Activated T-helper 17 cell treated with anti-CD3 and anti-CD28 coated beads, Interleukin-2, amount 50 U/mL, for 72 hours (primary cell): ENCODE data around the gene SLC6A6. TPM values are rescaled to one million over a fixed set of nuclear protein-coding genes. Genes with fewer than 3 reads are reported as not detected.
A peak's percentile ranks its signal among the peaks of the same experiment; 100 is the strongest.

ENCODE experiments used
- ATAC-seq: fragments of 150-1000 bp; cut with Tn5 transposase; replicated peaks from 2 replicates; pipeline ENCODE4 v1.10.0; 2021; ENCODE audit warnings: mild to moderate bottlenecking, moderate library complexity
- H3K27ac Mint-ChIP-seq: one replicate; pipeline ENCODE4 v1.8.0; 2022; ENCODE audit warnings: mixed read lengths
- H3K27me3 Mint-ChIP-seq: one replicate; pipeline ENCODE4 v1.8.0; 2022; ENCODE audit warnings: mixed read lengths
- H3K36me3 Mint-ChIP-seq: one replicate; pipeline ENCODE4 v1.8.0; 2022; ENCODE audit warnings: low read depth, mild to moderate bottlenecking, mixed read lengths
- H3K4me1 Mint-ChIP-seq: one replicate; pipeline ENCODE4 v1.8.0; 2022; ENCODE audit warnings: mixed read lengths
- H3K4me3 Mint-ChIP-seq: one replicate; pipeline ENCODE4 v1.8.0; 2022; ENCODE audit warnings: mild to moderate bottlenecking, mixed read lengths
- H3K9me3 Mint-ChIP-seq: one replicate; pipeline ENCODE4 v1.8.0; 2022; ENCODE audit warnings: mixed read lengths
- total RNA-seq, 2 donors: library from RNA; stranded (reverse); gene quantifications; one replicate each; pipeline ENCODE4 v1.2.3, GENCODE V29; 2022

The SLC6A6 gene
- total RNA-seq, 2 donors from 2014 or later, result 80.1 to 219 TPM

DNA sequence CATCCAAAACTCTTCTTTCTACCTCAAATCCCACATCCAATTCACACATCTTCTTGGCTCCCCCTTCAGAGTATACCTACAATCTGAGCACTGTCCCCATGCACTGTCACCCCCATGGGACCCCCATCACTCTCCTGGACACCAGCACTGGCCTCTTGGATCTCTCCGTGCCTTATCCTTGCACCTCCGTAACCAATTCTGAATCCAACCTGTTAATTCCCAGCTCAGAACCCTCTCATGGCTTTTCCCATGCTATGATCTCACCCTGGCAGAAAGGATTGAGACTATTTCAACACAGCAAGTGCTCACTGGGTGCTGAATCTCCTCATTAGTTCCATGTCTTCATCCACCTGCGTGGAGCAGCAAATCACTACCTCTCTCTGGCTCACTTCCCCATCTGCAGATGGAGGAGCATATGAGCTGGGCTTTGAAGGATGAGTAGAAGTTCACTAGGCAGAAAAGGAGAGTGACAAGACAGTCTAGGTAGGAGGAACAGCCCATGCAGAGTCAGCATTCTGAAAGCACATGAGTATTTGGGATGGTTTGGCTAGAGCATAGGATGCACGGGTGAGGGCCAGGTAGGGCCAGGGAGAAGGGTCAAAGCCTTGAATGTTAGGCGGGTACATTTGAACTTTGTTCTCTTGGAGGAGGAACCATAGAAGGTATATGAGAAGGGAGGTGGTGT lies 48.7 kb downstream of the SLC6A6 start:
- Mint-ChIP-seq H3K27me3 (no peaks in the 10 kb centered on the region), H3K4me3 (no peak overlapping the region), H3K9me3 (no peaks in the 10 kb centered on the region), H3K27ac (peak overlapping the region; percentile 5), H3K4me1 (peaks cover 7% of the 10 kb centered on the region), H3K36me3 (peaks cover 100% of the 10 kb centered on the region)
- no peak for ATAC-seq

DNA sequence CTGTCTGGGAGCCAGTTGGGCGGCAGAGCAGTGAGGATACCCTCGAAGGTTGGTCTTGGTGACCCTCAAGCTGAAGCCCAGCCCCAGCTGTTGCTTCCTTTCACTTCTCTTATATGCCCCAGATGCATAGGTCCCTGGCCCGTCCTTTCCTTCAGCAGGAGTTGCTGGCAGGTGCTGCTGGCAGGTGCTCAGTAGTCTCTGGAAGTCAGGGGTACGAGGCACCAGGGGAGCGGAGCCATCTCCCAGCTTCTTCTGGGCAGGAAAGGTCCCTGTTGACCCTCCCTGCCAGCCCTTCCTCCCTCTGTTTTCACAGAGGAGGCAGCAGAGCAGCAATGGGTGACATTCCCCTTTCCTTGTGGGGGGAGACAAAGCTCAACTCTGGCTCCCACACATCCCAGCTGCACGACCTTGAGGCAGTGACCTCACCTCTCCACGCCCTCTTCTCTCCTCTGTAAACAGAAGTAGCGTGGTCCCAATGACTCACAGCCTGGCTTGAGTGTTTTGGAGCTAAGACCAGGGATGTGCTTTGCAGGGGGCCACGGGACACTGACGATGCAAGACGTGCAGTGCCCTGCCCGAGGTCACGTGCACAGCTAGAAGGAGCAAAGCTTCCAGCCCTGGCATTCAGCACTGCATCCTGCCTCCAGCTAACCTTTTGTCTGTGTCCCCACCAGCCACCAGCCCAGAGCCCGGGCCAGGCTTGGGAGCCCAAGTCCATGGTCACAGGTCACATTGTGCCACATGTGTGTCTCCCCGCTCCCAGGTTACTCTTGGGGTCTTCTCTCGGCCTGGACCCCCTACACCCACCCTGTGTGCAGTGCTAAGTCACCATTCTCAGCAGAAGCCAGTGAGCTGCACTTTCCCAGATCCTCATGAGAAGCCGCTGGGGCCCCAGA lies 49.7 kb downstream of the SLC6A6 start:
- H3K27me3 Mint-ChIP-seq, result no peaks in the 10 kb centered on the region

DNA sequence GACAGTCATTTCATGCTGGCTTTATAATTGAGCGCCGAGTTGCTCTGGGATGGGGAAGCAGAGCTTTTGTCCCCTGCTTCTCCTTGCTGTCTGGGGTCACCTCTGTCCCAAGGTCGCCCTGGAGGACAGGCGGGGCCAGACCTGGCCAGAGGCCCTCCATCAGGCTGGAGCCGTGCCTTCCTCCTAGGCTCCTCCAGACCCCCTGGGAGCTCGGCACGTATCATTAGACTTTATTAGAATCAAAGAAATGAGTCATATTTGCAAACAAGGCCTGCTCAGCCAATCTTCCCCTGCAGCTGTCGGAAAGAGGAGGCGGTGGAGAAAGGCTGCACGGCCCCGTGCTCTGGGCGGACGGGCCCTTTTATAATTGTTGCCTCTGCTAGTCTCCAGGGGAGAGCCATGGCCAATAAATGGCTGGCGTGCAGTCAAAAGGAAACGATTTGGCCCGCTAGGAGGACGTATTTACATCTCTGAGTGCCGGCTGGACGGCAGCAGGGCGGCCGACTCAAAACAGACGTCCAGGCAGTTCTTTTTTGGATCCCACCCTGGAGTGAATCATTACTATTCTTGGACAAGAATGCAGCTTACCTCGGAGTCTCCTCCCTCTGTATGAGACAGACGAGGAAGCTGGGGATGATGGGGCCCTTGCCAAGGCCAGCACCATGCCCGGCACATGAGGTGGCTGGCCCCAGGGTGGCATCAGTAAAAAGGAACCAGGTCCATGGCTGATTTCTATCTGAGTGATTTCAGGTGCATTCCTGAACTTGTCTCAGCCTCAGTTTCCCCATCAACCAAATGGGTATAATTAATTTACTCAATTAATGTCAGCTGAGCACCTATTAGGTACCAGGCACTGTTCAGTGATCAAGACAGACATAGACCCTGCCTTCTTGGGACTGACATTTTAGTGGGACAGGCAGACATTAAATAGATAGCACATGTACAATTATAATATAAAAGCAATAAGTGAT lies 50.6 kb downstream of the SLC6A6 start:
- Mint-ChIP-seq H3K27me3 (no peaks in the 10 kb centered on the region), H3K4me1 (peaks cover 5% of the 10 kb centered on the region), H3K4me3 (no peak overlapping the region), H3K36me3 (peaks cover 96% of the 10 kb centered on the region), H3K27ac (peak overlapping the region; percentile 84), H3K9me3 (no peaks in the 10 kb centered on the region)
- no peak for ATAC-seq

More for the DNA sequence above, 49.7 kb downstream of the SLC6A6 start:
- Mint-ChIP-seq H3K4me1 (peaks cover 5% of the 10 kb centered on the region), H3K36me3 (peaks cover 96% of the 10 kb centered on the region), H3K9me3 (no peaks in the 10 kb centered on the region), H3K27ac (no peak overlapping the region), H3K4me3 (no peak overlapping the region)
- ATAC-seq, result no peak

DNA sequence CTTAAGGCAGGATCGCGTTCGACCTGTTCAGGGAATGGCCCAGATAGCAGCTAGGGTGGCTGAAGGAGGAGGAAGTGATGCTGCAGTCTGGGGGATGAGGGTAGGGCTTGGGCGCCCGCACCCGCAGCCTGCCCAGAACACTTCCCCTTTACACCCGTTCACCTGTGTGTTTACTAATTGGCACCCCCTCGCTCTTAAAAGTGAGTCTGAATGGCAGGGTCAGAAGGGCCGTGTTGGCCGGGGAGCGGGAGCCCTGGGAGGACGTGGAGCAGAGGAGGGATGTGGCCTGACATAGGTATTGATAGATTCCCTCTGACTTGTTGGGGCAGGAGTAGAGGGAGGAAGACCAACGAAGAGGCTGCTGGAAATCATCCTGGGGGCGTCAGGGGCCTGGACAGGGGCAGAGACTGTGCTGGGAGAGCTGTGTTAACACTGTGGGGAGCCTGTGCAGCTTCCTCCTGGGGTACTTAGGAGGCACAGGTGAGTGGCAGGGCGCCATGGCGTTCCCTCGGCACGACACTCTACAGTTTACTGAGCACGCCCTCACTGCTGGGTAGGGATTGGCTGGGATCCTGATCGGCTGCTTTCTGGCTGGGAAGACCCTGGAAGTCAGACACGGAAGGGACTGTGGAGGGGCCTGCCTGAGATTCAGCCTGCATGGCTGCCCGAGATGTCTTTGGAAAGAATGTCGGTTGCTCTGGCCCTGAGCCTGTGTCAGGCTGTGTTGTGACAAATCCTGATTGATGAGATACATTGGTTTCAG lies 51.7 kb downstream of the SLC6A6 start:
- no peaks in the 10 kb centered on the region for H3K27me3 Mint-ChIP-seq
- H3K4me1 Mint-ChIP-seq, result peaks cover 4% of the 10 kb centered on the region
- H3K9me3 Mint-ChIP-seq, result no peaks in the 10 kb centered on the region
- no peak for ATAC-seq
- no peak overlapping the region for H3K4me3 Mint-ChIP-seq
- H3K36me3 Mint-ChIP-seq, result peaks cover 96% of the 10 kb centered on the region
- H3K27ac Mint-ChIP-seq, result peak overlapping the region; percentile 84

DNA sequence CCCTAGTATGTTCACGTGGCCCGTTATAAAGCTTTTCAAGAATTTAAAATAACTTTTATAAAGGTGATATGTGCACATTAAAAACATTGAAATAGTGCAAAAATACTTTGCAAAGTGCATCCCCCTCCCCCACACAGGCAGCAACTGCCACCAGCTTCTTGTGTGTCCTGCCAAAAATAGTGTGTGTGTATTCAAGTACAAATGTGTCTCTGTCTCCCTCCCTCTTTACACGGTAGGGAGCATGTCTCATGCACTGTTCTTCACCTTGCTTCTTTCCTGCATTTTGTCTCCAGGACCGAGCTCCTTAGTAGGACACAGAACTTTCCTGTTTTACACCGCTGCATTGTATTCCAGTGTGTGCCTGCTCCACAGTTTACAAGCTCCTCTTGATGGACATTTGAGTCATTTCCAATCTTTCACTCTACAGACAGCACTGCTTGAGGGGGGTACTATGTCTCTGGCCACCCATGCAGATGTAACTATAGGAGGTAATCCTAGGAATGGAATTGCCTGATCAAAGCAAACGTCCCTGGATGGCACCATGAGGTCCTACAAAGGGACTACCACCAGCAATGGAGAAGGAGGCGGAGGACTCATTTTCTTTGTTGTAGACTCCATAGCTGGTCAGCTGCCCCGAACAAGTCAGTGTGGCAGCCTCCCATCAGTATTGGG lies 52.4 kb downstream of the SLC6A6 start:
- H3K4me1 Mint-ChIP-seq, result peaks cover 6% of the 10 kb centered on the region
- H3K27me3 Mint-ChIP-seq, result no peaks in the 10 kb centered on the region
- ATAC-seq, result no peak
- no peaks in the 10 kb centered on the region for H3K9me3 Mint-ChIP-seq
- no peak overlapping the region for H3K4me3 Mint-ChIP-seq
- peak overlapping the region; percentile 84 for H3K27ac Mint-ChIP-seq
- peaks cover 96% of the 10 kb centered on the region for H3K36me3 Mint-ChIP-seq

DNA sequence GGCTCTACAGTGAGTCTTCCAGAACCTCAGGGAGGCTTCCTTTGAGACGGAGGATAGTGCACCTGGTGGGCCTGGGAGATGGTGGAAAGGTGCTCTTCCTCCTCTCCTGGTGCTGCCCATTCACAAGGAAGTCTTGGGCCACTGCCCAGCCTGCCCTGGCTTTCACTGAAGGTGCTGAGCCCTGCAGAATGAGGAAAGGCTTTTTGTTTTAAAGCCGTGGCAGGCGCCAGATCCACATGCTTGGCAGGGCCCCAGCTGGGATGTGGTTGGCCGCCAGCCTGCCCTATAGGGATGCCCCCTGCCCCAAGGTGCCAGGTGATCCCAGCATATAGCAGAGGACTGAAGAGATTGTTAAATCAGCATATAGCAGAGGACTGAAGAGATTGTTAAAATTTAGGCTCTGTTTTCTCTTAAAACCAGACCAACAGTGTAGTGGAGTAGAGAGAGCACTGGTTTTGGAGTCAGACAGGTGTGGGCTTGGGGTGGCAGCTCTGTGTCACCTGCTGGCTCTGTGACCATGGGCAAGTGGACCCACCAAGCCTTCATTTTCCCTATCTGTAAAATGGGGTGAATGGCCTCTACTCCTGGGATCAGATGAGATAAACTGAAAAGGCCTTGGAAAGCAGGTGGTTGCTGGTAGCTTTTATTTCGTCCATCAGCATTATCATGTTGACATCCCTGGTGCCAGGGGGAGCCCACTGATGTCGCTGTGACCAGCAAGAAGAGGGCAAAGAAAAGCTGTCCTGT lies 53.3 kb downstream of the SLC6A6 start:
- H3K27ac Mint-ChIP-seq, result peak overlapping the region; percentile 84
- no peak for ATAC-seq

DNA sequence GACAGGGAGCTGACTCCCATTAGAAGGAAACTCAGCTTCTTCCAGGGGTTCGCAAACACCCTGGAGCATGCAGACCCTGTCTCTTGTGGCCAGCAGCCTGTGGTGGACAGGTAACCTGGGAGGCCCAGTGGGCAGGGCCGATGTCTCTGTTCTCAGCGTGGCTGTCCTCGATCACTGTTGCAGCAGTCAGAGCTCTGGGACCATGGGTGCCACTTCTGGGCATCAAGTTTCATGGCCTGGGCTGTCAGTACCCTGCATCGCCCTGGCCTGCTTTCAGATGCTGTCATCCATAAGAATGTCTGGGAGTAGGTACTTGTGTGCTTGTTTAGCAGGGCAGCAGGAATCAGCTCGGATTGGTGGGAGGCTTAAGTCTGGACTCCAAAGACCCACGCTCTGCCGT lies 54.4 kb downstream of the SLC6A6 start:
- H3K9me3 Mint-ChIP-seq, result no peaks in the 10 kb centered on the region
- H3K27ac Mint-ChIP-seq, result no peak overlapping the region
- no peak overlapping the region for H3K4me3 Mint-ChIP-seq
- peaks cover 13% of the 10 kb centered on the region for H3K4me1 Mint-ChIP-seq
- no peaks in the 10 kb centered on the region for H3K27me3 Mint-ChIP-seq
- ATAC-seq, result no peak
- peaks cover 96% of the 10 kb centered on the region for H3K36me3 Mint-ChIP-seq

More for the DNA sequence above, 53.3 kb downstream of the SLC6A6 start:
- H3K9me3 Mint-ChIP-seq, result no peaks in the 10 kb centered on the region
- H3K4me3 Mint-ChIP-seq, result no peak overlapping the region
- peaks cover 96% of the 10 kb centered on the region for H3K36me3 Mint-ChIP-seq
- H3K4me1 Mint-ChIP-seq, result peaks cover 13% of the 10 kb centered on the region
- H3K27me3 Mint-ChIP-seq, result no peaks in the 10 kb centered on the region

DNA sequence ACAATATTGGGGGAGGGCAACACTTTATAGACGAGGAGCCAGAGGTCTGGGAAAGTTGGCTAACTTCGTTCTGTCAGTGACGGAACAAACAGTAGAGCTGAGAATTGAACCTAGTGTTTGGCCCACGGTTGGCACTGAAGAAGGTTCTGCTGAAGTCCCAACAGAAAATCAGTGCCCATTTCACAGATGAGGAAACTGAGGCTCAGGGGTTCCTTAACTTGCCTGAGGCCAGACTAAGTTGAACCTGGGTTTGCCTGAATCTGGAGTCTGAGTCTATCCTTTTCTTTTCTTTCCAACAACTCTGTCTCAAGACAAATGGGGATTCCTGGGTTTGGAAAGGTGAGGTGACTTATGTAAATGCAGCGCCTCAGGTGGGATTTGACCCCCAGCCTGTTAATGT lies 55.1 kb downstream of the SLC6A6 start:
- no peaks in the 10 kb centered on the region for H3K9me3 Mint-ChIP-seq
- ATAC-seq, result no peak
- peak overlapping the region; percentile 85 for H3K27ac Mint-ChIP-seq
- H3K27me3 Mint-ChIP-seq, result no peaks in the 10 kb centered on the region
- no peak overlapping the region for H3K4me3 Mint-ChIP-seq
- peaks cover 96% of the 10 kb centered on the region for H3K36me3 Mint-ChIP-seq
- peaks cover 15% of the 10 kb centered on the region for H3K4me1 Mint-ChIP-seq

DNA sequence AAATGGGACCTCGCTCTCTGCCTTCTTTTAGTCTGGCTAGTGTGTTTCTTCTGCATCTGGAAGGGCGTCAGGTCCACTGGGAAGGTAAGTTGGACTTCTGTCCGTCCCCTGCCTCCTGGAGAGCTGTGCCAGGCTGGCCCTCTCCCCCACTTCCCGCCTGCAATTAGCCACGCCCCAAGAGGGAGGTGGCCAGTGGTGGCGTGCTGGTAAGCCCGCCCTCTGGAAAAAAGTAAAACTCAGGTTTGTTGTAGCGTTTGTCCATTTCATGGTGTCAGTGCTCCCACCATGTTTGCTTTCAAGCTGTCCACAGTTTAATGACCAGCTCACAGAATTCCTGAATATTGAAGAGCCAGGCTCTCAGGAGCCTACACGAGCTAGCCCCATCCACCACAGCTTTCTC lies 55.6 kb downstream of the SLC6A6 start:
- peaks cover 20% of the 10 kb centered on the region for H3K4me1 Mint-ChIP-seq
- peaks cover 96% of the 10 kb centered on the region for H3K36me3 Mint-ChIP-seq
- no peaks in the 10 kb centered on the region for H3K9me3 Mint-ChIP-seq
- H3K4me3 Mint-ChIP-seq, result no peak overlapping the region
- no peaks in the 10 kb centered on the region for H3K27me3 Mint-ChIP-seq
- peak overlapping the region; percentile 85 for H3K27ac Mint-ChIP-seq
- ATAC-seq, result no peak

DNA sequence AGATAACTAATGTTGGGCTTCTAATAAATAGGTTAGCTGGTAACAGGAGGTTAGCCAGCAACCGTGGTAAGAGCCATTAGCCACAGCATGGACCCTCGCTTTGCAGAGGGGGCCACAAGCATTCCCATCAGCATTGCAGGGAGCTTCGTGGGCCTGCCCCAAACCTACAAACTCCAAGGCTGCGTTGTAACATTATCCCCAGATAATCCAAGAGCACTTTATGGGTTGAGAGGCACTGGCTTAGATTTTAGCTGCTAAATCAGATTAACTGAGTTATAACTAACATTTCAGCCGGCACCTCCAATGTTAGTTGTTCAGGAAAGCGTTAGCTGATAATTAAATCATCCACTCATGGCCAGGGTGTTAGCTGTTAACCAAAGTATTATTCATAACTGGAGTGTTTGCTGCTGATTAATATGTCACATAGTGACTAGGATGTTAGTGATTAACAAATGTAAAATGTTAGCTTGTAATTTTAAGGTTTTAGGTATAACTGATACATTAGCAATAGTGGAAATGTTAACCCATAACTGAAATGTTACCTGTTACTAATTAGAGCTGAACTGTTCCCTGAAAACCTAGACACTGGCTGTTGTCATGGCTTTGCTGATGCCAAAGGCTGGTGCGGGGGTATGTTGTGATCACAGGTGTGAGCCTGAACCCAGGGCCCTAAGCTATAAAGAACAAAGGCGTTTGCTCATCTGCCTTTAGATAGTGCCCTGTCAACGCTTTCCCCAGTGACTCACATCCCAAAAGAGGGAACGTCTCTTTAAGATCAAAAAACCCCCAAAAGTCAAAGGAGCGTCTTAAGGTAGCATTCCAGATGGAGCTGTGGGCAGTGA lies 56.2 kb downstream of the SLC6A6 start:
- ATAC-seq, result peak; percentile 70
- H3K36me3 Mint-ChIP-seq, result peaks cover 96% of the 10 kb centered on the region
- H3K4me3 Mint-ChIP-seq, result peak overlapping the region; percentile 43

DNA sequence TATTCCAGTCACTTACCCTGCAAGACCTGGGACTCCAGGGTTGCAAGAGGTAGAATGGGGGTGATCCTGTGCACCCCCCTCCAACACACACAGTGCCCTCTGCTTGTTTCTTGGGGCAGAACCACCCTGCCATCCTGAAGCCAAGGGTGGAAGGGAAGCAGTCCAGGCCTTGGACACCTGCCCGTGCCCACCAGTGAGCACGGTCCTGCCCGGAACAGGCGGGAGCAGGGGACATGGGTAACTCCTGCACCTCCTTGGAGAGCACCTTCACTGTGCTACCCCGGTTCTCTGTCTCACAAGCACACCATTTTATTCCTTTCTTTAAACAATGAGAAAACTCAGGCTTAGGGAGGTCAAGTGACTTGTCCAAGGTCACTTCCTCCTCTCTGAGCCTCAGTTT lies 57.0 kb downstream of the SLC6A6 start:
- peaks cover 20% of the 10 kb centered on the region for H3K4me1 Mint-ChIP-seq
- H3K4me3 Mint-ChIP-seq, result peak overlapping the region; percentile 43
- H3K27ac Mint-ChIP-seq, result peak overlapping the region; percentile 85
- no peaks in the 10 kb centered on the region for H3K27me3 Mint-ChIP-seq
- peaks cover 96% of the 10 kb centered on the region for H3K36me3 Mint-ChIP-seq
- no peak for ATAC-seq
- no peaks in the 10 kb centered on the region for H3K9me3 Mint-ChIP-seq

More for the DNA sequence above, 56.2 kb downstream of the SLC6A6 start:
- Mint-ChIP-seq H3K27ac (peak overlapping the region; percentile 85), H3K27me3 (no peaks in the 10 kb centered on the region), H3K9me3 (no peaks in the 10 kb centered on the region), H3K4me1 (peaks cover 20% of the 10 kb centered on the region)

DNA sequence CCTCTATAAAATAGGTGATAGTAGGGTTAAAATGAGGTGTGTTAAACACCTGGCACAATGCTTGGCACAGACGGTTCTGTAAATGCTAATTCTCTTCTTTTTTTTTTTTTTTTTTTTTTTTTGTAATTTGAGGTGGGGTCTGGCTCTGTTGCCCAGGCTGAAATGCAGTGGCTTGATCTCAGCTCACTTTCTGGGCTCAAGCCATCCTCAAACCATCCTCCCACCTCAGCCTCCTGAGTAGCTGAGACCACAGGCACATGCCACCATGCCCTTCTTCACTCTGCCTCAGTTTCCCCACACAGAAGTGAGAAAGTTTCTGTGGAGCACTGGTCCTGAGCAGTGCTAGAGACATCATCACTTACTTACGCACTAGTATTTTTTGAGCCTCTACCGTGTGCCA lies 57.4 kb downstream of the SLC6A6 start:
- H3K4me3 Mint-ChIP-seq, result no peak overlapping the region
- ATAC-seq, result no peak
- H3K27ac Mint-ChIP-seq, result peak overlapping the region; percentile 85
- H3K4me1 Mint-ChIP-seq, result peaks cover 20% of the 10 kb centered on the region
- H3K27me3 Mint-ChIP-seq, result no peaks in the 10 kb centered on the region
- no peaks in the 10 kb centered on the region for H3K9me3 Mint-ChIP-seq
- peaks cover 96% of the 10 kb centered on the region for H3K36me3 Mint-ChIP-seq
